A549 (cell line): Measurements from ENCODE around the gene UBASH3B. TPM values are rescaled to one million over a fixed set of nuclear protein-coding genes. Genes with fewer than 3 reads are reported as not detected.

Experiments
- ATAC-seq, 2 experiments: fragments of 200-7000 bp in 1 of 2; fragments of >200 bp in 1 of 2; cut with Nextera tagmentation in 1 of 2; cut with Tn5 transposase in 1 of 2; 3 replicates each; pipeline versions ENCODE4 v1.8.0 to v1.9.1; 2018 to 2020; ENCODE audit warnings: mild to moderate bottlenecking in 1 of 2, moderate library complexity in 1 of 2
- CTCF ChIA-PET: fragments of 300-600 bp; sonication (Branson Sonifier 250); formaldehyde crosslinking; extraction: SDS; loops from one replicate; lab custom pipeline; 2021; ENCODE audit warnings: antibody characterized with exemption, inconsistent platforms; lab: Yijun Ruan, JAX
- POLR2A ChIA-PET: fragments of 350-600 bp; formaldehyde crosslinking; extraction: SDS; loops from one replicate; lab custom pipeline; 2021; ENCODE audit warnings: antibody characterized with exemption, inconsistent platforms; lab: Yijun Ruan, JAX
- DNase-seq, 2 experiments: peaks; one replicate each; pipeline versions ENCODE4 v3.0.0 to v3.0.0-alpha.2; 2011 to 2016; ENCODE audit warnings: low read depth in 1 of 2, low spot score in 1 of 2
- FAIRE-seq: peaks from 2 replicates; lab custom pipeline; 2011; peaks lifted over from hg19 to GRCh38; lab: Jason Lieb, UNC
- H3K27ac ChIP-seq, 2 experiments: fragments of >200 bp; sonication (Bioruptor Twin); formaldehyde crosslinking; 3 replicates each; pipeline ENCODE4 v1.5.1; 2016 to 2017
- H3K4me1 ChIP-seq: fragments of >200 bp; sonication (Bioruptor Twin); formaldehyde crosslinking; 3 replicates; pipeline ENCODE4 v1.6.1; 2016
- H3K4me2 ChIP-seq: fragments of >200 bp; sonication (Bioruptor Twin); formaldehyde crosslinking; 3 replicates; pipeline ENCODE4 v1.6.1; 2016
- H3K4me3 ChIP-seq: fragments of >200 bp; sonication (Bioruptor Twin); formaldehyde crosslinking; 3 replicates; pipeline ENCODE4 v1.5.1; 2016
- H3K9me3 ChIP-seq: fragments of >200 bp; sonication (Bioruptor Twin); formaldehyde crosslinking; 3 replicates; pipeline ENCODE4 v1.6.1; 2016
- EHF ChIP-seq: fragments of 250-450 bp; sonication (Bioruptor Pico); IDR thresholded peaks from 2 replicates; pipeline ENCODE4 v1.5.0; 2020; ENCODE audit warnings: mild to moderate bottlenecking
- FOSB ChIP-seq: fragments of 250-450 bp; sonication (Bioruptor Pico); IDR thresholded peaks from 2 replicates; pipeline ENCODE4 v1.5.0; 2020; ENCODE audit warnings: mild to moderate bottlenecking, moderate library complexity
- MAFK ChIP-seq: fragments of 450-650 bp; IDR thresholded peaks from 2 replicates; pipeline ENCODE4 v1.6.1; 2014; ENCODE audit not compliant: partially characterized antibody
- PHF8 ChIP-seq: fragments of 200-600 bp; sonication (generic); IDR thresholded peaks from 2 replicates; pipeline ENCODE4 v1.6.1; 2016; ENCODE audit warnings: low read depth, mild to moderate bottlenecking, antibody characterized with exemption, moderate library complexity, borderline replicate concordance
- POLR2A ChIP-seq: IDR thresholded peaks from 2 replicates; pipeline ENCODE4 v1.6.1; 2012; ENCODE audit warnings: mild to moderate bottlenecking, low read length
- POLR2AphosphoS2 ChIP-seq: conservative IDR thresholded peaks from 2 replicates; pipeline ENCODE4 v1.6.1; 2012; ENCODE audit warnings: low read length, improper control_type of control experiment, inconsistent platforms
- RAD21 ChIP-seq, 2 experiments: fragments of >200 bp in 1 of 2; sonication (Bioruptor Twin) in 1 of 2; formaldehyde crosslinking in 1 of 2; IDR thresholded peaks in 1 of 2; conservative IDR thresholded peaks in 1 of 2; 2 replicates in 1 of 2; 3 replicates in 1 of 2; pipeline ENCODE4 v1.6.1; 2012 to 2018; ENCODE audit warnings: inconsistent platforms in 1 of 2
- RCOR1 ChIP-seq: fragments of 150-350 bp; IDR thresholded peaks from 2 replicates; pipeline ENCODE4 v1.6.1; 2014; ENCODE audit warnings: antibody characterized with exemption, low read length, low read depth
- SREBF2 ChIP-seq: fragments of 450-650 bp; IDR thresholded peaks from 2 replicates; pipeline ENCODE4 v1.6.1; 2014; ENCODE audit warnings: mild to moderate bottlenecking, moderate library complexity
- ZNF302 ChIP-seq: fragments of 250-450 bp; sonication (Bioruptor Pico); IDR thresholded peaks from 2 replicates; pipeline ENCODE4 v1.9.0; 2021; ENCODE audit warnings: inconsistent platforms, mild to moderate bottlenecking, moderate library complexity
- ZSCAN20 ChIP-seq: fragments of 250-450 bp; sonication (Bioruptor Pico); IDR thresholded peaks from 2 replicates; pipeline ENCODE4 v1.8.0; 2022; ENCODE audit warnings: mild to moderate bottlenecking, moderate library complexity
- WGBS: methylation state at CpG from one replicate; pipeline ENCODE4 v1.1.6; 2017; ENCODE audit errors: missing lambda C conversion rate; 5-methylcytosine and 5-hydroxymethylcytosine counted together
- polyA plus RNA-seq, 4 experiments: library from polyadenylated mRNA; depleted of rRNA in 3 of 4; stranded (reverse); fragments of >200 nt; fragmentation: RNase III in 1 of 4; extraction: RNeasy Plus Mini Kit Qiagen cat#74134 plus additional on column Dnase treatment in 1 of 4; gene quantifications; 2 replicates in 3 of 4; 3 replicates in 1 of 4; pipeline ENCODE4 v1.2.3, GENCODE V29; 2011 to 2017
- TF ChIP-seq, protein P1 (sequence below): IDR thresholded peaks from 2 replicates; pipeline ENCODE4 v1.6.1; 2012
- TF ChIP-seq, protein P2 (sequence below): fragments of >200 bp; sonication (Bioruptor Twin); formaldehyde crosslinking; IDR thresholded peaks from 2 replicates; pipeline ENCODE4 v1.6.1; 2016
- TF ChIP-seq, protein P3 (sequence below): IDR thresholded peaks from 2 replicates; pipeline ENCODE4 v1.6.1; 2012; ENCODE audit warnings: low read depth, borderline replicate concordance
- TF ChIP-seq, protein P4 (sequence below): fragments of 250-450 bp; sonication (Bioruptor Pico); IDR thresholded peaks from 2 replicates; pipeline ENCODE4 v1.5.0; 2020; ENCODE audit warnings: low read depth, mild to moderate bottlenecking, moderate library complexity
- TF ChIP-seq, protein P5 (sequence below): fragments of 200-600 bp; sonication (generic); IDR thresholded peaks from 2 replicates; pipeline ENCODE4 v1.6.1; 2016; ENCODE audit warnings: antibody characterized with exemption, mild to moderate bottlenecking, moderate library complexity
- TF ChIP-seq, protein P6 (sequence below): fragments of >200 bp; sonication (Bioruptor Twin); formaldehyde crosslinking; IDR thresholded peaks from 3 replicates; pipeline ENCODE4 v1.5.1; 2016
- TF ChIP-seq, protein P7 (sequence below): fragments of 150-350 bp; IDR thresholded peaks from 2 replicates; pipeline ENCODE4 v1.6.1; 2014; ENCODE audit warnings: low read depth, mild to moderate bottlenecking, low read length

UBASH3B gene
- polyA plus RNA-seq, 2 of the 4 experiments (the other 2 are of a cell fraction), result 33.4 to 43.0 TPM

DNA sequence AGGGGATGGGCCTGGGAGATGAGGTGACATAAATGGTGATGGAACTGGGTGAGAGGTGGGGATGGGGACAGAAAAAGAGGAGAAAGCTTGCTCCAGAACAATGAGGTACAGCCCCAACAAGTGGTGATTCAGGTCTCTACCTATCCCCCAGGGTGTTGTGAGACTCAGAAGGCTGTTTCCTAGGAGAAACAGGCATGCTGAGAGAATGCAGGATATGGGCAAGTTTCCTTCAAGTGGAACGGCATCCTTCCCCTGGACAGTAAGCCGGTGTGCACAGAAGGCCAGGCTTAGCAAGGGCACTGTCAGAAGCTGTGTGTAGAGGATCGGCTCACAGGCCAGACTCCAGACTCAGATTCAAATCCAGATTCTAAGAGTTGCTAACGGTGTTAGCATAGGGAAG, 148.6 kb downstream of the UBASH3B start (continued):
- TF ChIP-seq RAD21 (conservative IDR thresholded peaks at IDR 0.05 in 1 of 2, IDR thresholded peaks at IDR 0.05 in 1 of 2) (no peak), POLR2AphosphoS2 (no peak), SREBF2 (no peak), RCOR1 (no peak), POLR2A (no peak)
- TF ChIP-seq, protein P1, sequence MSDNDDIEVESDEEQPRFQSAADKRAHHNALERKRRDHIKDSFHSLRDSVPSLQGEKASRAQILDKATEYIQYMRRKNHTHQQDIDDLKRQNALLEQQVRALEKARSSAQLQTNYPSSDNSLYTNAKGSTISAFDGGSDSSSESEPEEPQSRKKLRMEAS, result no peak

DNA sequence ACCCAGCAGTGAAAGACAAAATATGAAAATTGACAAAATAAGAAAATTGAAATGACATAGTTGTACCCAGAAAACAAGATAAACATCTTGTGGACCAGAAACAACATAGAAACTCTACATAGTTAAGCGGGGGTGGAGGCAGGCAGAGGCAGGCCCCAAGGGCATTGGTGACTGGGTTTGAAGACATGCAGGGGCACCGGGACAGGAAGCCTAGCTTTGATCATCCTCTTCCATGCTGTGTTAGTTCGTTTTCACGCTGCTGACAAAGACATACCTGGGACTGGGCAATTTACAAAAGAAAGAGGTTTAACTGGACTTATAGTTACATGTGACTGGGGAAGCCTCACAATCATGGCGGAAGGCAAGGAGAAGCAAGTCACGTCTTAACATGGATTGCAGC, 149.3 kb downstream of the UBASH3B start:
- ChIA-PET CTCF (interaction anchor here (1.3 to 1.4 kb wide), 2 partner anchors 9 to 59 kb away, joined by 3 to 4 read pairs; no protein-coding TSS in a partner anchor), POLR2A (no interaction called here)
- H3K4me3 ChIP-seq, result no peak overlapping the region
- WGBS, result 90% methylated on average over 6 of the region's 6 CpGs
- H3K4me1 ChIP-seq, result peaks cover 8% of the 10 kb centered on the region; the same call in 1 of the 3 replicates
- ATAC-seq (no peak), FAIRE-seq (no peak), DNase-seq (no peak)
- H3K27ac ChIP-seq, result no peak overlapping the region
- no peak overlapping the region for H3K4me2 ChIP-seq
- TF ChIP-seq, protein P2, sequence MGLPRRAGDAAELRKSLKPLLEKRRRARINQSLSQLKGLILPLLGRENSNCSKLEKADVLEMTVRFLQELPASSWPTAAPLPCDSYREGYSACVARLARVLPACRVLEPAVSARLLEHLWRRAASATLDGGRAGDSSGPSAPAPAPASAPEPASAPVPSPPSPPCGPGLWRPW, result no peak
- TF ChIP-seq, protein P3, sequence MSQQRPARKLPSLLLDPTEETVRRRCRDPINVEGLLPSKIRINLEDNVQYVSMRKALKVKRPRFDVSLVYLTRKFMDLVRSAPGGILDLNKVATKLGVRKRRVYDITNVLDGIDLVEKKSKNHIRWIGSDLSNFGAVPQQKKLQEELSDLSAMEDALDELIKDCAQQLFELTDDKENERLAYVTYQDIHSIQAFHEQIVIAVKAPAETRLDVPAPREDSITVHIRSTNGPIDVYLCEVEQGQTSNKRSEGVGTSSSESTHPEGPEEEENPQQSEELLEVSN, result no peak
- TF ChIP-seq, protein P4, sequence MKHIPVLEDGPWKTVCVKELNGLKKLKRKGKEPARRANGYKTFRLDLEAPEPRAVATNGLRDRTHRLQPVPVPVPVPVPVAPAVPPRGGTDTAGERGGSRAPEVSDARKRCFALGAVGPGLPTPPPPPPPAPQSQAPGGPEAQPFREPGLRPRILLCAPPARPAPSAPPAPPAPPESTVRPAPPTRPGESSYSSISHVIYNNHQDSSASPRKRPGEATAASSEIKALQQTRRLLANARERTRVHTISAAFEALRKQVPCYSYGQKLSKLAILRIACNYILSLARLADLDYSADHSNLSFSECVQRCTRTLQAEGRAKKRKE (CRISPR knock-in tag), result no peak
- TF ChIP-seq MAFK (no peak), ZSCAN20 (CRISPR knock-in tag) (no peak)
- TF ChIP-seq, protein P5, sequence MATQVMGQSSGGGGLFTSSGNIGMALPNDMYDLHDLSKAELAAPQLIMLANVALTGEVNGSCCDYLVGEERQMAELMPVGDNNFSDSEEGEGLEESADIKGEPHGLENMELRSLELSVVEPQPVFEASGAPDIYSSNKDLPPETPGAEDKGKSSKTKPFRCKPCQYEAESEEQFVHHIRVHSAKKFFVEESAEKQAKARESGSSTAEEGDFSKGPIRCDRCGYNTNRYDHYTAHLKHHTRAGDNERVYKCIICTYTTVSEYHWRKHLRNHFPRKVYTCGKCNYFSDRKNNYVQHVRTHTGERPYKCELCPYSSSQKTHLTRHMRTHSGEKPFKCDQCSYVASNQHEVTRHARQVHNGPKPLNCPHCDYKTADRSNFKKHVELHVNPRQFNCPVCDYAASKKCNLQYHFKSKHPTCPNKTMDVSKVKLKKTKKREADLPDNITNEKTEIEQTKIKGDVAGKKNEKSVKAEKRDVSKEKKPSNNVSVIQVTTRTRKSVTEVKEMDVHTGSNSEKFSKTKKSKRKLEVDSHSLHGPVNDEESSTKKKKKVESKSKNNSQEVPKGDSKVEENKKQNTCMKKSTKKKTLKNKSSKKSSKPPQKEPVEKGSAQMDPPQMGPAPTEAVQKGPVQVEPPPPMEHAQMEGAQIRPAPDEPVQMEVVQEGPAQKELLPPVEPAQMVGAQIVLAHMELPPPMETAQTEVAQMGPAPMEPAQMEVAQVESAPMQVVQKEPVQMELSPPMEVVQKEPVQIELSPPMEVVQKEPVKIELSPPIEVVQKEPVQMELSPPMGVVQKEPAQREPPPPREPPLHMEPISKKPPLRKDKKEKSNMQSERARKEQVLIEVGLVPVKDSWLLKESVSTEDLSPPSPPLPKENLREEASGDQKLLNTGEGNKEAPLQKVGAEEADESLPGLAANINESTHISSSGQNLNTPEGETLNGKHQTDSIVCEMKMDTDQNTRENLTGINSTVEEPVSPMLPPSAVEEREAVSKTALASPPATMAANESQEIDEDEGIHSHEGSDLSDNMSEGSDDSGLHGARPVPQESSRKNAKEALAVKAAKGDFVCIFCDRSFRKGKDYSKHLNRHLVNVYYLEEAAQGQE, result no peak
- TF ChIP-seq, protein P6, sequence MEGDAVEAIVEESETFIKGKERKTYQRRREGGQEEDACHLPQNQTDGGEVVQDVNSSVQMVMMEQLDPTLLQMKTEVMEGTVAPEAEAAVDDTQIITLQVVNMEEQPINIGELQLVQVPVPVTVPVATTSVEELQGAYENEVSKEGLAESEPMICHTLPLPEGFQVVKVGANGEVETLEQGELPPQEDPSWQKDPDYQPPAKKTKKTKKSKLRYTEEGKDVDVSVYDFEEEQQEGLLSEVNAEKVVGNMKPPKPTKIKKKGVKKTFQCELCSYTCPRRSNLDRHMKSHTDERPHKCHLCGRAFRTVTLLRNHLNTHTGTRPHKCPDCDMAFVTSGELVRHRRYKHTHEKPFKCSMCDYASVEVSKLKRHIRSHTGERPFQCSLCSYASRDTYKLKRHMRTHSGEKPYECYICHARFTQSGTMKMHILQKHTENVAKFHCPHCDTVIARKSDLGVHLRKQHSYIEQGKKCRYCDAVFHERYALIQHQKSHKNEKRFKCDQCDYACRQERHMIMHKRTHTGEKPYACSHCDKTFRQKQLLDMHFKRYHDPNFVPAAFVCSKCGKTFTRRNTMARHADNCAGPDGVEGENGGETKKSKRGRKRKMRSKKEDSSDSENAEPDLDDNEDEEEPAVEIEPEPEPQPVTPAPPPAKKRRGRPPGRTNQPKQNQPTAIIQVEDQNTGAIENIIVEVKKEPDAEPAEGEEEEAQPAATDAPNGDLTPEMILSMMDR, result no peak
- no peaks in the 10 kb centered on the region for H3K9me3 ChIP-seq

DNA sequence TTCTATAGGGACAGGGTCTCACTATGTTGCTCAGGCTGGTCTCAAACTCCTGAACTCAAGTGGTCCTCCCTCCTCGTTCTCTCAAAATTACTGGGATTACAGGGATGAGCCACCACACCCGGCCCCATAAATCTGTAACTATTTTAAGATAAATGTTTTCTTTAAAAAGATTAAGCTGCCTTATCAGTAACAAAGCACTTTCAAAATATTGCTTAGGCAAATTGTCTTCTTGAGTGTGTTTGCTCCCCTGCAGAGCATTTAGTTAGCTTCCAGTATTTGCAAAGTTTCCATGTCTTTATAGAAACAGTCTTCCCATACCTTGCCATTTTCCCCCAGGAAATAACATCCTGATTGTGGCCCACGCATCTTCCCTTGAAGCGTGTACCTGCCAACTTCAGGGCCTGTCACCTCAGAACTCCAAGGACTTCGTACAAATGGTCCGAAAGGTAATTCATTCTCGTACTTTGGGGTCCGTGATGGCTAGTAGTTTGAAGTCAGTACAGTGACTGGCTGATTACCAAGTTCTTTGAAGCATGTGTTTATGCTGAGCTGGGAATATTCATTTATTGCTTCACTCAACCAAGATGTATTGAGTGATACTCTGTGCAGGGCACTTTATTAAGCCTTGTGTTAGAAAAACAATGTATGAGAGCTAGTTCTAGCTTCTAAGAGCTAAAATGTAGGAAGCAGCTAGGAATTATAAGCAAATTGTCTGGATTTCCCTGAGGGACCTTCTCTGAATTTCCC, 152.4 kb downstream of the UBASH3B start:
- POLR2A ChIA-PET, result no interaction called here
- no peak overlapping the region for H3K4me3 ChIP-seq
- CTCF ChIA-PET, result interaction anchor here (1.6 to 2.2 kb wide), 4 partner anchors 11 to 175 kb away, joined by 4 to 9 read pairs (median 6); no protein-coding TSS in a partner anchor
- FAIRE-seq (no peak), DNase-seq (no peak), ATAC-seq (no peak)
- H3K4me2 ChIP-seq, result no peak overlapping the region
- peak; percentile 30 for TF ChIP-seq MAFK
- TF ChIP-seq ZNF302, result no peak
- TF ChIP-seq, protein P6, result no peak
- no peak for TF ChIP-seq RCOR1
- TF ChIP-seq PHF8, result no peak
- no peak for TF ChIP-seq FOSB
- TF ChIP-seq EHF, result no peak
- TF ChIP-seq, protein P7, sequence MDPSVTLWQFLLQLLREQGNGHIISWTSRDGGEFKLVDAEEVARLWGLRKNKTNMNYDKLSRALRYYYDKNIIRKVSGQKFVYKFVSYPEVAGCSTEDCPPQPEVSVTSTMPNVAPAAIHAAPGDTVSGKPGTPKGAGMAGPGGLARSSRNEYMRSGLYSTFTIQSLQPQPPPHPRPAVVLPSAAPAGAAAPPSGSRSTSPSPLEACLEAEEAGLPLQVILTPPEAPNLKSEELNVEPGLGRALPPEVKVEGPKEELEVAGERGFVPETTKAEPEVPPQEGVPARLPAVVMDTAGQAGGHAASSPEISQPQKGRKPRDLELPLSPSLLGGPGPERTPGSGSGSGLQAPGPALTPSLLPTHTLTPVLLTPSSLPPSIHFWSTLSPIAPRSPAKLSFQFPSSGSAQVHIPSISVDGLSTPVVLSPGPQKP, result no peak
- 94% methylated on average over 8 of the region's 8 CpGs for WGBS
- H3K27ac ChIP-seq, result no peak overlapping the region
- no peaks in the 10 kb centered on the region for H3K9me3 ChIP-seq
- H3K4me1 ChIP-seq, result peaks cover 6% of the 10 kb centered on the region; the same call in 1 of the 3 replicates
